HEK293 (cell line): ENCODE data around the gene ARHGAP33.

Experiments
- GLIS2 ChIP-seq: fragments of 450-650 bp; formaldehyde crosslinking; IDR thresholded peaks from 2 replicates; pipeline ENCODE4 v1.5.1; 2016; ENCODE audit warnings: missing biosample characterization, missing genetic modification characterization
- HOXA7 ChIP-seq: sonication (generic); formaldehyde crosslinking; IDR thresholded peaks from 2 replicates; pipeline ENCODE4 v1.8.1; 2022; ENCODE audit warnings: missing genetic modification reagents, borderline replicate concordance
- SP2 ChIP-seq: fragments of 450-650 bp; formaldehyde crosslinking; IDR thresholded peaks from 2 replicates; pipeline ENCODE4 v1.5.1; 2016; ENCODE audit warnings: missing biosample characterization, missing genetic modification characterization
- SP3 ChIP-seq: fragments of 450-650 bp; formaldehyde crosslinking; IDR thresholded peaks from 2 replicates; pipeline ENCODE4 v1.5.1; 2016; ENCODE audit warnings: missing biosample characterization, missing genetic modification characterization
- YY1 ChIP-seq: fragments of 450-650 bp; formaldehyde crosslinking; IDR thresholded peaks from 2 replicates; pipeline ENCODE4 v1.5.1; 2018; ENCODE audit warnings: missing biosample characterization, missing genetic modification characterization
- ZBTB20 ChIP-seq: fragments of 450-650 bp; formaldehyde crosslinking; IDR thresholded peaks from 2 replicates; pipeline ENCODE4 v1.5.1; 2016; ENCODE audit warnings: missing biosample characterization, missing genetic modification characterization
- ZFHX2 ChIP-seq: fragments of 450-650 bp; formaldehyde crosslinking; conservative IDR thresholded peaks from 2 replicates; pipeline ENCODE4 v1.5.1; 2016; ENCODE audit warnings: missing biosample characterization, missing genetic modification characterization
- ZNF529 ChIP-seq: fragments of 450-650 bp; formaldehyde crosslinking; IDR thresholded peaks from 2 replicates; pipeline ENCODE4 v1.5.1; 2017; ENCODE audit warnings: missing genetic modification characterization, missing biosample characterization; ENCODE audit not compliant: insufficient replicate concordance
- ZNF558 ChIP-seq: fragments of 450-650 bp; formaldehyde crosslinking; IDR thresholded peaks from 2 replicates; pipeline ENCODE4 v1.5.1; 2016; ENCODE audit warnings: missing biosample characterization, missing genetic modification characterization
- ZNF560 ChIP-seq: fragments of 450-650 bp; formaldehyde crosslinking; IDR thresholded peaks from 2 replicates; pipeline ENCODE4 v1.5.1; 2017; ENCODE audit warnings: missing biosample characterization, missing genetic modification characterization, borderline replicate concordance
- ZNF707 ChIP-seq: fragments of 450-650 bp; formaldehyde crosslinking; IDR thresholded peaks from 2 replicates; pipeline ENCODE4 v1.5.1; 2016; ENCODE audit warnings: missing biosample characterization, missing genetic modification characterization
- ZNF837 ChIP-seq: fragments of 450-650 bp; formaldehyde crosslinking; IDR thresholded peaks from 2 replicates; pipeline ENCODE4 v1.5.1; 2016; ENCODE audit warnings: missing biosample characterization, missing genetic modification characterization
- TF ChIP-seq, protein P1 (sequence below): fragments of 450-650 bp; formaldehyde crosslinking; IDR thresholded peaks from 2 replicates; pipeline ENCODE4 v1.5.1; 2016; ENCODE audit warnings: missing biosample characterization, missing genetic modification characterization
- TF ChIP-seq, protein P2 (sequence below): fragments of 450-650 bp; formaldehyde crosslinking; IDR thresholded peaks from 2 replicates; pipeline ENCODE4 v1.5.1; 2016; ENCODE audit warnings: missing biosample characterization, missing genetic modification characterization
- TF ChIP-seq, protein P3 (sequence below): fragments of 450-650 bp; formaldehyde crosslinking; IDR thresholded peaks from 2 replicates; pipeline ENCODE4 v1.5.1; 2016; ENCODE audit warnings: missing biosample characterization, missing genetic modification characterization
- TF ChIP-seq, protein P4 (sequence below): fragments of 450-650 bp; formaldehyde crosslinking; IDR thresholded peaks from 2 replicates; pipeline ENCODE4 v1.5.1; 2016; ENCODE audit warnings: missing biosample characterization, missing genetic modification characterization
- TF ChIP-seq, protein P5 (sequence below): sonication (generic); formaldehyde crosslinking; IDR thresholded peaks from 2 replicates; pipeline ENCODE4 v1.8.1; 2022; ENCODE audit warnings: mild to moderate bottlenecking, moderate library complexity, missing genetic modification reagents
- TF ChIP-seq, protein P6 (sequence below): fragments of 450-650 bp; formaldehyde crosslinking; optimal IDR thresholded peaks from 2 replicates; pipeline ENCODE3; 2016; ENCODE audit warnings: missing biosample characterization, mild to moderate bottlenecking, missing genetic modification characterization
- TF ChIP-seq, protein P7 (sequence below): fragments of 450-650 bp; formaldehyde crosslinking; IDR thresholded peaks from 2 replicates; pipeline ENCODE4 v1.5.1; 2016; ENCODE audit warnings: missing biosample characterization, missing genetic modification characterization

Gene ARHGAP33

DNA sequence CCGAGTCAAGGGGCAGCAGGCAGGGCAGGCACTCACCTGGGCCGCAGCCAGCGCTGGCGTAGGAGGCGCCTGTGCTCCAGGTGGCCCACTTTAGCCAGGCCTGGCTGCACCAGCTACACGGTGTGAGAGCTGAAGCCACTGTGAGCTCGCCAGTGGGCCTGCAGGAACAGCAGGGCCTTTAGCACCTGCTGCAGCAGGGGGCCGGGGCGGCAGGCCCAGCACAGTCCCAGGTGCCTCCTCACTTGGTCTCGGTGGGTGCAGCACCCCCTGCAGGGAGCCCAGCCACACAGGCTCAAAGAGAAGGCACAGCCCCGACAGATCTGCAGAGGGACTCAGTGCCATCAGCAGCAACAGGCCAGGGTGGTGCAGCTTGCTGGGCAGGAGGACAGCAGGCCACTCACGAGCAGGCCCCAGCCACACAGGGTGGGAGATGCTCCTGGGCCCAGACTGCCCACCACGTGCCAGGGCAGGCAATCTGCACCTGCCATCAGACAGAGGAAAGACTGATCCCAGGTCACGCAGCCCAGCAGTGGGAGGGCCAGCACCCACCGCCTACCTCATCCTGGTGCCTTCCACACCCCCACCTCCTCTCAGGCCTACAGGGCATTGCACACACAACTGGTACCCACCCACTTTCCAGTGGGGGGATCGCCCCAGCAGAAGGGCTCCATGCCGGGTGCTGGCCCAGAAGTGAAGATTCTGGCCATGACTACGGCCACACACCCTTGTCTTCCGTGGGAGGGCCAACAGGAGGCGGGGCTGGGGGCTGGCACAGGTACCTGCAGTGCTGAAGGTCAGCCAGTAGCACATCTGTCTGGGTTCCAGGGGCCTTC lies 15.8 kb downstream of the ARHGAP33 start (continued):
- TF ChIP-seq, protein P1, sequence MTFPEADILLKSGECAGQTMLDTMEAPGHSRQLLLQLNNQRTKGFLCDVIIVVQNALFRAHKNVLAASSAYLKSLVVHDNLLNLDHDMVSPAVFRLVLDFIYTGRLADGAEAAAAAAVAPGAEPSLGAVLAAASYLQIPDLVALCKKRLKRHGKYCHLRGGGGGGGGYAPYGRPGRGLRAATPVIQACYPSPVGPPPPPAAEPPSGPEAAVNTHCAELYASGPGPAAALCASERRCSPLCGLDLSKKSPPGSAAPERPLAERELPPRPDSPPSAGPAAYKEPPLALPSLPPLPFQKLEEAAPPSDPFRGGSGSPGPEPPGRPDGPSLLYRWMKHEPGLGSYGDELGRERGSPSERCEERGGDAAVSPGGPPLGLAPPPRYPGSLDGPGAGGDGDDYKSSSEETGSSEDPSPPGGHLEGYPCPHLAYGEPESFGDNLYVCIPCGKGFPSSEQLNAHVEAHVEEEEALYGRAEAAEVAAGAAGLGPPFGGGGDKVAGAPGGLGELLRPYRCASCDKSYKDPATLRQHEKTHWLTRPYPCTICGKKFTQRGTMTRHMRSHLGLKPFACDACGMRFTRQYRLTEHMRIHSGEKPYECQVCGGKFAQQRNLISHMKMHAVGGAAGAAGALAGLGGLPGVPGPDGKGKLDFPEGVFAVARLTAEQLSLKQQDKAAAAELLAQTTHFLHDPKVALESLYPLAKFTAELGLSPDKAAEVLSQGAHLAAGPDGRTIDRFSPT (tag by site-specific recombination), result no peak
- no peak for TF ChIP-seq HOXA7
- TF ChIP-seq ZNF529, result no peak
- TF ChIP-seq SP3 (tag by site-specific recombination), result peak; percentile 15; the same call in 1 of the 2 replicates
- TF ChIP-seq, protein P2, sequence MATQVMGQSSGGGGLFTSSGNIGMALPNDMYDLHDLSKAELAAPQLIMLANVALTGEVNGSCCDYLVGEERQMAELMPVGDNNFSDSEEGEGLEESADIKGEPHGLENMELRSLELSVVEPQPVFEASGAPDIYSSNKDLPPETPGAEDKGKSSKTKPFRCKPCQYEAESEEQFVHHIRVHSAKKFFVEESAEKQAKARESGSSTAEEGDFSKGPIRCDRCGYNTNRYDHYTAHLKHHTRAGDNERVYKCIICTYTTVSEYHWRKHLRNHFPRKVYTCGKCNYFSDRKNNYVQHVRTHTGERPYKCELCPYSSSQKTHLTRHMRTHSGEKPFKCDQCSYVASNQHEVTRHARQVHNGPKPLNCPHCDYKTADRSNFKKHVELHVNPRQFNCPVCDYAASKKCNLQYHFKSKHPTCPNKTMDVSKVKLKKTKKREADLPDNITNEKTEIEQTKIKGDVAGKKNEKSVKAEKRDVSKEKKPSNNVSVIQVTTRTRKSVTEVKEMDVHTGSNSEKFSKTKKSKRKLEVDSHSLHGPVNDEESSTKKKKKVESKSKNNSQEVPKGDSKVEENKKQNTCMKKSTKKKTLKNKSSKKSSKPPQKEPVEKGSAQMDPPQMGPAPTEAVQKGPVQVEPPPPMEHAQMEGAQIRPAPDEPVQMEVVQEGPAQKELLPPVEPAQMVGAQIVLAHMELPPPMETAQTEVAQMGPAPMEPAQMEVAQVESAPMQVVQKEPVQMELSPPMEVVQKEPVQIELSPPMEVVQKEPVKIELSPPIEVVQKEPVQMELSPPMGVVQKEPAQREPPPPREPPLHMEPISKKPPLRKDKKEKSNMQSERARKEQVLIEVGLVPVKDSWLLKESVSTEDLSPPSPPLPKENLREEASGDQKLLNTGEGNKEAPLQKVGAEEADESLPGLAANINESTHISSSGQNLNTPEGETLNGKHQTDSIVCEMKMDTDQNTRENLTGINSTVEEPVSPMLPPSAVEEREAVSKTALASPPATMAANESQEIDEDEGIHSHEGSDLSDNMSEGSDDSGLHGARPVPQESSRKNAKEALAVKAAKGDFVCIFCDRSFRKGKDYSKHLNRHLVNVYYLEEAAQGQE (tag by site-specific recombination), result no peak; the same call in 1 of the 2 replicates
- TF ChIP-seq ZNF837 (tag by site-specific recombination), result no peak
- TF ChIP-seq GLIS2 (tag by site-specific recombination), result peak; percentile 51; the same call in 1 of the 2 replicates
- TF ChIP-seq ZNF560 (tag by site-specific recombination), result no peak
- TF ChIP-seq ZNF558 (tag by site-specific recombination), result no peak
- TF ChIP-seq YY1 (tag by site-specific recombination), result no peak
- TF ChIP-seq, protein P3, sequence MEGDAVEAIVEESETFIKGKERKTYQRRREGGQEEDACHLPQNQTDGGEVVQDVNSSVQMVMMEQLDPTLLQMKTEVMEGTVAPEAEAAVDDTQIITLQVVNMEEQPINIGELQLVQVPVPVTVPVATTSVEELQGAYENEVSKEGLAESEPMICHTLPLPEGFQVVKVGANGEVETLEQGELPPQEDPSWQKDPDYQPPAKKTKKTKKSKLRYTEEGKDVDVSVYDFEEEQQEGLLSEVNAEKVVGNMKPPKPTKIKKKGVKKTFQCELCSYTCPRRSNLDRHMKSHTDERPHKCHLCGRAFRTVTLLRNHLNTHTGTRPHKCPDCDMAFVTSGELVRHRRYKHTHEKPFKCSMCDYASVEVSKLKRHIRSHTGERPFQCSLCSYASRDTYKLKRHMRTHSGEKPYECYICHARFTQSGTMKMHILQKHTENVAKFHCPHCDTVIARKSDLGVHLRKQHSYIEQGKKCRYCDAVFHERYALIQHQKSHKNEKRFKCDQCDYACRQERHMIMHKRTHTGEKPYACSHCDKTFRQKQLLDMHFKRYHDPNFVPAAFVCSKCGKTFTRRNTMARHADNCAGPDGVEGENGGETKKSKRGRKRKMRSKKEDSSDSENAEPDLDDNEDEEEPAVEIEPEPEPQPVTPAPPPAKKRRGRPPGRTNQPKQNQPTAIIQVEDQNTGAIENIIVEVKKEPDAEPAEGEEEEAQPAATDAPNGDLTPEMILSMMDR (tag by site-specific recombination), result peak; percentile 83
- TF ChIP-seq, protein P4, sequence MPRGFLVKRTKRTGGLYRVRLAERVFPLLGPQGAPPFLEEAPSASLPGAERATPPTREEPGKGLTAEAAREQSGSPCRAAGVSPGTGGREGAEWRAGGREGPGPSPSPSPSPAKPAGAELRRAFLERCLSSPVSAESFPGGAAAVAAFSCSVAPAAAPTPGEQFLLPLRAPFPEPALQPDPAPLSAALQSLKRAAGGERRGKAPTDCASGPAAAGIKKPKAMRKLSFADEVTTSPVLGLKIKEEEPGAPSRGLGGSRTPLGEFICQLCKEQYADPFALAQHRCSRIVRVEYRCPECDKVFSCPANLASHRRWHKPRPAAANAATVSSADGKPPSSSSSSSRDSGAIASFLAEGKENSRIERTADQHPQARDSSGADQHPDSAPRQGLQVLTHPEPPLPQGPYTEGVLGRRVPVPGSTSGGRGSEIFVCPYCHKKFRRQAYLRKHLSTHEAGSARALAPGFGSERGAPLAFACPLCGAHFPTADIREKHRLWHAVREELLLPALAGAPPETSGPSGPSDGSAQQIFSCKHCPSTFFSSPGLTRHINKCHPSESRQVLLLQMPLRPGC (tag by site-specific recombination), result no peak
- TF ChIP-seq SP2 (tag by site-specific recombination), result peak; percentile 28; the same call in 1 of the 2 replicates
- TF ChIP-seq ZNF707, result no peak
- TF ChIP-seq, protein P5, sequence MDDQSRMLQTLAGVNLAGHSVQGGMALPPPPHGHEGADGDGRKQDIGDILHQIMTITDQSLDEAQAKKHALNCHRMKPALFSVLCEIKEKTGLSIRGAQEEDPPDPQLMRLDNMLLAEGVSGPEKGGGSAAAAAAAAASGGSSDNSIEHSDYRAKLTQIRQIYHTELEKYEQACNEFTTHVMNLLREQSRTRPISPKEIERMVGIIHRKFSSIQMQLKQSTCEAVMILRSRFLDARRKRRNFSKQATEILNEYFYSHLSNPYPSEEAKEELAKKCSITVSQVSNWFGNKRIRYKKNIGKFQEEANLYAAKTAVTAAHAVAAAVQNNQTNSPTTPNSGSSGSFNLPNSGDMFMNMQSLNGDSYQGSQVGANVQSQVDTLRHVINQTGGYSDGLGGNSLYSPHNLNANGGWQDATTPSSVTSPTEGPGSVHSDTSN (CRISPR knock-in tag), result no peak
- TF ChIP-seq ZFHX2 (tag by site-specific recombination), result peak; percentile 95
- TF ChIP-seq, protein P6, sequence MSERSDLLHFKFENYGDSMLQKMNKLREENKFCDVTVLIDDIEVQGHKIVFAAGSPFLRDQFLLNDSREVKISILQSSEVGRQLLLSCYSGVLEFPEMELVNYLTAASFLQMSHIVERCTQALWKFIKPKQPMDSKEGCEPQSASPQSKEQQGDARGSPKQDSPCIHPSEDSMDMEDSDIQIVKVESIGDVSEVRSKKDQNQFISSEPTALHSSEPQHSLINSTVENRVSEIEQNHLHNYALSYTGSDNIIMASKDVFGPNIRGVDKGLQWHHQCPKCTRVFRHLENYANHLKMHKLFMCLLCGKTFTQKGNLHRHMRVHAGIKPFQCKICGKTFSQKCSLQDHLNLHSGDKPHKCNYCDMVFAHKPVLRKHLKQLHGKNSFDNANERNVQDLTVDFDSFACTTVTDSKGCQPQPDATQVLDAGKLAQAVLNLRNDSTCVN, result no peak
- no peak for TF ChIP-seq ZBTB20 (tag by site-specific recombination)
- TF ChIP-seq, protein P7, sequence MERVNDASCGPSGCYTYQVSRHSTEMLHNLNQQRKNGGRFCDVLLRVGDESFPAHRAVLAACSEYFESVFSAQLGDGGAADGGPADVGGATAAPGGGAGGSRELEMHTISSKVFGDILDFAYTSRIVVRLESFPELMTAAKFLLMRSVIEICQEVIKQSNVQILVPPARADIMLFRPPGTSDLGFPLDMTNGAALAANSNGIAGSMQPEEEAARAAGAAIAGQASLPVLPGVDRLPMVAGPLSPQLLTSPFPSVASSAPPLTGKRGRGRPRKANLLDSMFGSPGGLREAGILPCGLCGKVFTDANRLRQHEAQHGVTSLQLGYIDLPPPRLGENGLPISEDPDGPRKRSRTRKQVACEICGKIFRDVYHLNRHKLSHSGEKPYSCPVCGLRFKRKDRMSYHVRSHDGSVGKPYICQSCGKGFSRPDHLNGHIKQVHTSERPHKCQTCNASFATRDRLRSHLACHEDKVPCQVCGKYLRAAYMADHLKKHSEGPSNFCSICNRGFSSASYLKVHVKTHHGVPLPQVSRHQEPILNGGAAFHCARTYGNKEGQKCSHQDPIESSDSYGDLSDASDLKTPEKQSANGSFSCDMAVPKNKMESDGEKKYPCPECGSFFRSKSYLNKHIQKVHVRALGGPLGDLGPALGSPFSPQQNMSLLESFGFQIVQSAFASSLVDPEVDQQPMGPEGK (tag by site-specific recombination), result no peak
